Activated CD4-positive, alpha-beta T cell treated with anti-CD3 and anti-CD28 coated beads, Interleukin-2, amount 10 ng/mL, durations not matched to agents 7 days and 5 days (primary cell): ENCODE results near the gene FTH1. TPM values are rescaled to one million over a fixed set of nuclear protein-coding genes. Genes with fewer than 3 reads are reported as not detected.

Experiments
- total RNA-seq, 2 experiments: library from RNA; stranded (reverse); gene quantifications; one replicate each; pipeline ENCODE4 v1.2.3, GENCODE V29; 2021

The FTH1 gene
- total RNA-seq, 2 experiments from 2014 or later: 751 to 840 TPM

Other genes starting within 250 kb of the FTH1 start
- 1 to 10 TPM; 1.1 to 1.2 TPM for gene MYRF, start 215.0 kb downstream of the FTH1 start, total RNA-seq
- gene TMEM258, start 175.0 kb downstream of the FTH1 start, total RNA-seq: 100 to 1,000 TPM; 154 to 160 TPM
- gene FEN1, start 174.7 kb downstream of the FTH1 start, total RNA-seq: 100 to 1,000 TPM in 1 of 2 experiments, 10 to 100 TPM in 1; 98.6 to 118 TPM
- 10 to 100 TPM; 25.7 to 27.1 TPM for gene FADS1, start 150.6 kb downstream of the FTH1 start, total RNA-seq
- gene FADS2, start 139.3 kb downstream of the FTH1 start, total RNA-seq: 100 to 1,000 TPM; 128 to 135 TPM
- 1 to 10 TPM; 2.9 to 3.7 TPM for gene FADS3, start 76.1 kb downstream of the FTH1 start, total RNA-seq
- gene RAB3IL1, start 50.1 kb downstream of the FTH1 start, total RNA-seq: not detected
- not detected for gene BEST1, start 17.3 kb downstream of the FTH1 start, total RNA-seq
- gene INCENP, start 156.4 kb upstream of the FTH1 start, total RNA-seq: 100 to 1,000 TPM; 200 to 204 TPM
- gene SCGB1D1, start 222.6 kb upstream of the FTH1 start, total RNA-seq: not detected
- not detected for gene SCGB2A1, start 241.0 kb upstream of the FTH1 start, total RNA-seq